Muscle layer of colon (tissue), 2 donors: ENCODE results near the gene PATL1.
"Not testable (repeated sequence)": the region's sequence is repeated elsewhere in the genome, so short reads cannot be mapped to it uniquely, and the experiment has no call there.

Experiments used
- H3K27ac ChIP-seq: one replicate; pipeline ENCODE4 v1.7.0; 2013; ENCODE audit warnings: low read depth, mild to moderate bottlenecking, low read length, moderate library complexity
- H3K27me3 ChIP-seq, 2 donors: one replicate each; pipeline ENCODE4 v1.7.0; 2013; ENCODE audit warnings: low read length in 2 of 2, mild to moderate bottlenecking in 2 of 2; ENCODE audit not compliant: insufficient read depth in 2 of 2, control insufficient read depth in 1 of 2
- H3K36me3 ChIP-seq: one replicate; pipeline ENCODE4 v1.7.0; 2013; ENCODE audit warnings: mild to moderate bottlenecking, low read length; ENCODE audit not compliant: insufficient read depth
- H3K4me1 ChIP-seq: one replicate; pipeline ENCODE4 v1.7.0; 2013; ENCODE audit warnings: mild to moderate bottlenecking, low read length; ENCODE audit not compliant: insufficient read depth
- H3K4me3 ChIP-seq, 2 donors: one replicate each; pipeline ENCODE4 v1.7.0; 2013; ENCODE audit warnings: low read length in 2 of 2, low read depth in 1 of 2, mild to moderate bottlenecking in 1 of 2, moderate library complexity in 1 of 2
- H3K9ac ChIP-seq: one replicate; pipeline ENCODE4 v1.7.0; 2013; ENCODE audit warnings: low read length
- H3K9me3 ChIP-seq: one replicate; pipeline ENCODE4 v1.7.0; 2013; ENCODE audit warnings: mild to moderate bottlenecking, low read length
- donor health status: abdominal sarcoma.
- donor health status: Adenocarcinoma of cecum.

The PATL1 gene

DNA sequence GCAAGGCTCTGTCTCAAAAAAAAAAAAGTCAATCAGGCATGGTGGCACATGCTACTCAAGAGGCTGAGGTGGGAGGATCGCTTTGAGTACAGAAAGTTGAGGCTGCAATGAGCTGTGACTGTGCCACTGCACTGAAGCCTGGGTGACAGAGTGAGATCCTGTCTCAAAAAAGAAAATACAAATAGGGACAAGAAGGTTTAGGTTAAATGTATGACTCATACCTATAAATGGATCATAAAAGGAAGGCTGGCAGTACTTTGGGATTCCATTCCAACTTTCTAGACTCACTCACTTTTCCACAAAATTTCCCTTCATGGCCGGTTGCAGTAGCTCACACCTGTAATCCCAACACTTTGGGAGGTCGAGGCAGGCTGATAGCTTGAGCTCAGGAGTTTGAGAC lies 27.7 kb downstream of the PATL1 start:
- Histone ChIP-seq H3K4me1 (no peaks in the 10 kb centered on the region), H3K36me3 (peaks cover 65% of the 10 kb centered on the region), H3K27ac (no peak overlapping the region), H3K27me3 (no peaks in the 10 kb centered on the region), H3K9ac (no peak overlapping the region), H3K4me3 (no peak overlapping the region), H3K9me3 (no peaks in the 10 kb centered on the region)

GRCh38 chr11:59630493-59630892 lies 38.3 kb downstream of the PATL1 start:
- H3K36me3 ChIP-seq = peaks cover 6% of the 10 kb centered on the region
- no peaks in the 10 kb centered on the region for H3K9me3 ChIP-seq
- H3K27ac ChIP-seq = no peak overlapping the region
- H3K9ac ChIP-seq = no peak overlapping the region
- no peaks in the 10 kb centered on the region for H3K4me1 ChIP-seq
- no peak overlapping the region for H3K4me3 ChIP-seq
- no peaks in the 10 kb centered on the region for H3K27me3 ChIP-seq

DNA sequence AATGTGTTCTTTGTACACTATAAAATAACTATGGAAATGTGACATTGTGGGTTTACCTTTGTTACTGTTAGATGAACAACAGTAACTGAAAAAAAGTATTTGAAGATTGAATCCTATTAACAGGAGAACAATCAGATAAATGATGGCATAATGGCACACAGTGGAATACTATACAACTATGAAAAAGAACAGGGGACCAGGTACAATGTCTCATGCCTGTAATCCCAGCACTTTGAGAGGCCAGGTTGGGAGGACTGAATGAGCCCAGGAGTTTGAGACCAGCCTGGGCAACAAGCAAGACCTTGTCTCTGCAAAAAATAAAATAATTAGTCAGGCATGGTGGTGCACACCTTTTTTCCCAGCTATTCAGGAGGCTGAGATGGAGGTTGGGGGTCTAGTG lies 38.8 kb downstream of the PATL1 start:
- H3K9ac ChIP-seq = no peak overlapping the region
- H3K27me3 ChIP-seq = no peaks in the 10 kb centered on the region
- H3K27ac ChIP-seq = no peak overlapping the region
- H3K36me3 ChIP-seq = peaks cover 6% of the 10 kb centered on the region
- no peaks in the 10 kb centered on the region for H3K4me1 ChIP-seq
- H3K9me3 ChIP-seq = no peaks in the 10 kb centered on the region
- H3K4me3 ChIP-seq = no peak overlapping the region

GRCh38 chr11:59626969-59627368 lies 41.9 kb downstream of the PATL1 start:
- H3K4me3 ChIP-seq, H3K4me1 ChIP-seq, H3K27ac ChIP-seq, H3K9me3 ChIP-seq, H3K9ac ChIP-seq, H3K36me3 ChIP-seq, H3K27me3 ChIP-seq: not testable (repeated sequence)

- Histone ChIP-seq H3K4me1 (no peaks in the 10 kb centered on the region), H3K9ac (no peak overlapping the region), H3K36me3 (no peaks in the 10 kb centered on the region), H3K27ac (no peak overlapping the region), H3K9me3 (no peaks in the 10 kb centered on the region), H3K4me3 (no peak overlapping the region), H3K27me3 (no peaks in the 10 kb centered on the region)
Measured at GRCh38 chr11:59625703-59626102, 43.1 kb downstream of the PATL1 start.

GRCh38 chr11:59617876-59618275 lies 51.0 kb downstream of the PATL1 start:
- Histone ChIP-seq H3K4me1 (peaks cover 17% of the 10 kb centered on the region), H3K27me3 (no peaks in the 10 kb centered on the region), H3K9ac (no peak overlapping the region), H3K36me3 (no peaks in the 10 kb centered on the region), H3K4me3 (no peak overlapping the region), H3K27ac (no peak overlapping the region), H3K9me3 (no peaks in the 10 kb centered on the region)

GRCh38 chr11:59616396-59616982 lies 52.3 kb downstream of the PATL1 start:
- Histone ChIP-seq H3K9ac (peak overlapping the region; percentile 44), H3K27me3 (no peaks in the 10 kb centered on the region), H3K4me3 (peak overlapping the region; percentile 48 to 54), H3K4me1 (peaks cover 31% of the 10 kb centered on the region), H3K36me3 (no peaks in the 10 kb centered on the region), H3K9me3 (no peaks in the 10 kb centered on the region), H3K27ac (peak overlapping the region; percentile 95)

DNA sequence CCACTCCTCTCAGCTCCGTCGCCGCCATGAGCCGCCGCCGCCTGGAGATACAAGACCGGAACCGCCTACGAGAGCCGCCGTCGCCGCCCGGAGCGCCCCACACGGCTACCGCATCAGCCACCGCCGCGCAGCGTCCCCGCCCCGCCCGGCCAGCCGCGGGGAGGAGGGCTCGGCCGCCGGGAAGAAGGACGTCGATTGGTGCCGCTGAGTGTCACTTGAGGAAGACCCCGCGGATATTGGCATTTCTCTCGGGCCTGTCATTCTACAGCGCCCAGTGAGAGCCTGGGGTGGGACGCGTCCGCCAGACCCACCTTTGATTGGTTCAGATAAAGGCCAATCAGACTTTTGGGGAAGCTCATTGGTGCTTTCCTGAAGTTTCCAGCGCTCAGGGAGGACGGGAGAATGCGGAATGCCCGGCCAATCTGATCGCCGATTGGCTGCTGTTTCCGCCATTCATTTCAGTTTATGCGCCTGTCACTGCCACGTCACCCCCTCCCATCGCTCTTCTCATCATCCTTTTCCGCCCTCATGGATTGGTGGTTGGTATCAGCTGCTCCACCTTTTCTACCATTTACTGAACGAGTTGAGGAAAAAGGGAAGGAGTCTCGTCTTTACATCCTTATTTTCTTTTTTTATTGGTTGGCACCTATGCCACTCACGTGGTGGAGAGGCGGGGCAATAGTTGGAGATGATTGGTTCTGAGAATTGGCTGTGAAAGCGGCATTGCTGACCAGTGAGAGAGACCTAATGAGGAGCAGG lies 53.0 kb downstream of the PATL1 start, which contains the start of gene OSBP:
OSBP (minus strand) TSS at position 138 of the 759 bp plus-strand sequence; CDS start at position 28, 110 bp downstream.
- Histone ChIP-seq H3K9ac (peak within 1 kb of the TSS; percentile 94), H3K27me3 (no peaks in the 10 kb centered on the region), H3K4me3 (peak within 1 kb of the TSS; percentile 72 to 92), H3K27ac (peak within 1 kb of the TSS; percentile 95), H3K4me1 (peaks cover 34% of the 10 kb centered on the region), H3K36me3 (no peaks in the 10 kb centered on the region), H3K9me3 (no peaks in the 10 kb centered on the region)

GRCh38 chr11:59615120-59615636 lies 53.7 kb downstream of the PATL1 start:
- H3K27me3 ChIP-seq = no peaks in the 10 kb centered on the region

DNA sequence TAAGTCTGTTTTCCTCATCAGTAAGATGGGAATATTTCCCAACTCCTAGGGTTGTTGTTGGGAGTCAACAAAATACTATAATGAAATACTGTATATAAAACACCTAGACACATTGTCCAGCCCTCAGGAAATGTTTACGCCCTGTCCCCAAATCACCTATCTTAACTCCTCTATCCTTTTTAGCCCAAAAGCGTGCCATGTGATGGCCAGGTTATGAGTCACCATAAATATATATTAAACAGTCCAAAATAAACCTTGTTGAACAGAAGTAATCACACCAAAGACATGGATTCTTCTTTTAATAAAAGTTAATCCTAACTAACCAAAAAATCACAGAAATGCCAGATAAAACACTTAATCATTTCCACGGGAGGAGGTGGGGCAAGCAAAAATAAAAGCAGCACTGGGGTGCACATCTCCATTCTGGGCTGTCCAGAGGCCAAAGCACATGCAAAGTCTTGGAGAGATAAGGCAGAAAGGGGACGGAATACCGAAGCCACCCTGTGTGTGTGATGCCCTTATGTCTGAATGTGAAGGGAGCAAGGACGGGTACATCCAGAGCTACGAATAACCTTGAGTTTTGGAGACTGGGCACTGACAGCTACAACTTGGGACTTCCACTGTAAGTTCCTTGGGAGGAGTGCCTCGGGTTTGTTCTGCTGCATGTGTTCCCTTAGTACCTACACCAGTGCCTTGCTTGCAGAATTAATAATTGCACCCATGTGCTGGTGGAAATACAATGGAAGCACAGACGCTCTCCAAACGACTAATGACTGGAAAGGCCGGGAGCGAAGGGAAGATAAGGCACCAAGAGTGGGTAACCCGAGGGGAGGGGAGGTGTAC lies 54.3 kb downstream of the PATL1 start:
- Histone ChIP-seq H3K9me3 (no peaks in the 10 kb centered on the region), H3K27me3 (no peaks in the 10 kb centered on the region), H3K9ac (peak overlapping the region; percentile 94), H3K27ac (peak overlapping the region; percentile 47), H3K4me1 (peaks cover 34% of the 10 kb centered on the region), H3K4me3 (peak overlapping the region; percentile 72 to 92), H3K36me3 (peaks cover 11% of the 10 kb centered on the region)

More at GRCh38 chr11:59615120-59615636, 53.7 kb downstream of the PATL1 start:
- Histone ChIP-seq H3K9ac (peak overlapping the region; percentile 94), H3K4me1 (peaks cover 34% of the 10 kb centered on the region), H3K9me3 (no peaks in the 10 kb centered on the region), H3K36me3 (peaks cover 4% of the 10 kb centered on the region), H3K27ac (peak overlapping the region; percentile 86), H3K4me3 (peak overlapping the region; percentile 72 to 92)
